Measurements from ENCODE around the gene TNS1.

DNA sequence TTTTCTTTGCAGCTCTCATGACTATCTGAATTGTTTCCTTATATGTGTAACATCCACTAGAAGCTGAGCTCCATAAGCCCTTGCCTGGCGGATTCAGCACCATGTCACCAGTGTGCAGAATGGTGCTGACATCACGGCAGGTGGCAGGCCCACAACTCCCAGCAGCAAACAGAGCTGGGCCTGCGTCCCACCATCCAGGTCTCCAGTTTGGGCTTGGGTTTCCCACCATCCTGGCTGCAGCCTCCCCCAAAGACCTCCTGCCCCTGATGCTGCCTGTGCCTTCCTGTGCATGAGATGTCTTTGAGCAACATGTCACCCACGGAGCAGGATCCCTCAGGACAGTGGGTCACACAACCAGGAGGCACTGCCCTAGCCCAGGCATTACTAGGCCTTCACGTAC is 113.1 kb downstream of the TNS1 start:
- TF ChIP-seq, protein P1, sequence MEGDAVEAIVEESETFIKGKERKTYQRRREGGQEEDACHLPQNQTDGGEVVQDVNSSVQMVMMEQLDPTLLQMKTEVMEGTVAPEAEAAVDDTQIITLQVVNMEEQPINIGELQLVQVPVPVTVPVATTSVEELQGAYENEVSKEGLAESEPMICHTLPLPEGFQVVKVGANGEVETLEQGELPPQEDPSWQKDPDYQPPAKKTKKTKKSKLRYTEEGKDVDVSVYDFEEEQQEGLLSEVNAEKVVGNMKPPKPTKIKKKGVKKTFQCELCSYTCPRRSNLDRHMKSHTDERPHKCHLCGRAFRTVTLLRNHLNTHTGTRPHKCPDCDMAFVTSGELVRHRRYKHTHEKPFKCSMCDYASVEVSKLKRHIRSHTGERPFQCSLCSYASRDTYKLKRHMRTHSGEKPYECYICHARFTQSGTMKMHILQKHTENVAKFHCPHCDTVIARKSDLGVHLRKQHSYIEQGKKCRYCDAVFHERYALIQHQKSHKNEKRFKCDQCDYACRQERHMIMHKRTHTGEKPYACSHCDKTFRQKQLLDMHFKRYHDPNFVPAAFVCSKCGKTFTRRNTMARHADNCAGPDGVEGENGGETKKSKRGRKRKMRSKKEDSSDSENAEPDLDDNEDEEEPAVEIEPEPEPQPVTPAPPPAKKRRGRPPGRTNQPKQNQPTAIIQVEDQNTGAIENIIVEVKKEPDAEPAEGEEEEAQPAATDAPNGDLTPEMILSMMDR (IDR thresholded peaks at IDR 0.05; ENCODE audit: insufficient read depth, low read length): no peak
- TF ChIP-seq SPI1 (IDR thresholded peaks at IDR 0.05; ENCODE audit: borderline replicate concordance, low read depth) (no peak), POLR2AphosphoS5 (IDR thresholded peaks at IDR 0.05; ENCODE audit: low read depth) (no peak)
